ENCODE measurements around the gene SF3B4. TPM values are rescaled to one million over a fixed set of nuclear protein-coding genes. Genes with fewer than 3 reads are reported as not detected.
A peak's percentile ranks its signal among the peaks of the same experiment; 100 is the strongest.

Gene SF3B4
- total RNA-seq, 1 donor from 2014 or later, result 22.8 TPM

- no peak for DNase-seq
- no peak for ATAC-seq (ENCODE audit: poor library complexity)
- intact Hi-C loops (cut with DNase I), result no loop called here
Measured at GRCh38 chr1:149936992-149937705, 9.5 kb upstream of the SF3B4 start.

GRCh38 chr1:149936170-149936991 lies 8.8 kb upstream of the SF3B4 start, which contains the start of gene MTMR11:
MTMR11 (minus strand) TSS chr1:149936879; CDS start chr1:149936647, 232 bp downstream.
- ATAC-seq (ENCODE audit: poor library complexity) (peak; percentile 35), DNase-seq (no peak)
- intact Hi-C loops (cut with DNase I), result no loop called here

GRCh38 chr1:149934356-149934755 lies 6.8 kb upstream of the SF3B4 start:
- intact Hi-C loops (cut with DNase I), result no loop called here
- ATAC-seq (ENCODE audit: poor library complexity), result no peak
- DNase-seq, result no peak

GRCh38 chr1:149933208-149933607 lies 5.6 kb upstream of the SF3B4 start:
- ATAC-seq (ENCODE audit: poor library complexity), result no peak
- intact Hi-C loops (cut with DNase I), result no loop called here

GRCh38 chr1:149932474-149932873 lies 4.9 kb upstream of the SF3B4 start:
- ATAC-seq (ENCODE audit: poor library complexity) (no peak), DNase-seq (no peak)
- intact Hi-C loops (cut with DNase I), result no loop called here

More at GRCh38 chr1:149933208-149933607, 5.6 kb upstream of the SF3B4 start:
- no peak for DNase-seq

GRCh38 chr1:149931212-149931790 lies 3.7 kb upstream of the SF3B4 start:
- no peak for DNase-seq
- ATAC-seq (ENCODE audit: poor library complexity), result no peak
- intact Hi-C loops (cut with DNase I), result no loop called here

DNA sequence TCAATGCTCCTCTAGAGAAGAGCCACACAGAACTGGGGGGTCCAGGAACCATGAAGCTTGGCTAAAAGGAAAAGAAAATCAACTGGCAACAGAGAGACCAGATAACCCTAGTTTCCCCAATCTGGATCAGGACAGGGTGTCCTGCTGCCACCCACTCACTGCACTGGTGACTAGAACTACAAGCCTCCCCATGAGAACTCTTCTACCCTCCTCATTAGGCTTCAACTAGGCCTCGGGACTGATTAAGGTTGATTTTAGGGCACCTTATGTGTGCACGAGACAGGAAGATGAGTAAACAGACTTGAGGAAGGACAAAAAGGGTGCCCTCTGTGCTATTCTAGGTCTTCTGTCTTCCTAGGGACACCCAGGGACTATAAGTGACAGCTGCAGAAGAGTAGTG lies 2.3 kb upstream of the SF3B4 start:
- ATAC-seq (ENCODE audit: poor library complexity), result no peak
- DNase-seq, result no peak
- intact Hi-C loops (cut with DNase I), result no loop called here

- DNase-seq (no peak), ATAC-seq (ENCODE audit: poor library complexity) (no peak)
- intact Hi-C loops (cut with DNase I), result no loop called here
Measured at GRCh38 chr1:149928401-149928724, 760 bp upstream of the SF3B4 start.

GRCh38 chr1:149927056-149927562 lies 494 bp downstream of the SF3B4 start:
- intact Hi-C loops (cut with DNase I), result no loop called here
- ATAC-seq (ENCODE audit: poor library complexity) (no peak), DNase-seq (no peak)

DNA sequence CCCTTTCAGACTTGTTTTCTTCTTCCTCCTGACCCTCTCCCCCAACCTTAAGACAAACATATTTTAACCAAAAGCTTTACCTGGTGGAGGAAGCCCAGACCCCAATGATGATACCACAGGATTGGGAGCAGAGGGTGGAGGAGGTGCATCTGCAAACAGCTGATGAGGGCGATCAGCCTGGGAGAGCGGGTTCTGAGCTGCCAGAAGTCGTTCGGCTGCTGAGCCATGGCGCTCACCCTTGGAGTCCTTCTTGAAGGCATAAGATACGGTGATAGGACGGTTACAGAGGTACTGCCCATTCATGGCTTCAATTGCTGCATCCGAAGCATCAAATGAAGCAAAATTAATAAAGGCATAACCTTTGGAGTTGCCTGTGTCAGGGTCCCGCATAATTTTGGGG lies 1.3 kb downstream of the SF3B4 start:
- intact Hi-C loops (cut with DNase I), result no loop called here
- no peak for DNase-seq
- no peak for ATAC-seq (ENCODE audit: poor library complexity)

GRCh38 chr1:149925751-149926150 lies 1.9 kb downstream of the SF3B4 start:
- ATAC-seq (ENCODE audit: poor library complexity) (no peak), DNase-seq (no peak)
- intact Hi-C loops (cut with DNase I), result no loop called here

DNA sequence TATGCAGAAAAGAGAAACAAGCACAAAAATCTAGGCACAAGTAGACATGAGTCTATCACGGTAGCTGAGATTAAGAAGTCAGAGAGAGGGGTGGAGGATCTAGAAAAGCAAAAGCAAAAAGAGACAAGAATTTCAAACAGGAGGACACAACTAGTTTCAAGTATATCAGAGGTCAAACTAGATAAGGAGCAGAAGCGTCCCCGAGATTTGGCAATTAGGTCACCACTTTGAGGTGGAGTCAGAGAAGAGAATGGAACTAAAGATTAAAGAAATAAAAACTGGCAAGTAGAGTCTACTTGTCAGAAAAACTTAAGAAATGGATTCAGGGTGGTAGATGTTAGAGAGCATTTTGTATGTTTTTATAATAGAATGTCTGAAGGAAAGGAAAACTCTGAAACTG lies 2.3 kb downstream of the SF3B4 start:
- ATAC-seq (ENCODE audit: poor library complexity) (no peak), DNase-seq (no peak)
- intact Hi-C loops (cut with DNase I), result no loop called here

DNA sequence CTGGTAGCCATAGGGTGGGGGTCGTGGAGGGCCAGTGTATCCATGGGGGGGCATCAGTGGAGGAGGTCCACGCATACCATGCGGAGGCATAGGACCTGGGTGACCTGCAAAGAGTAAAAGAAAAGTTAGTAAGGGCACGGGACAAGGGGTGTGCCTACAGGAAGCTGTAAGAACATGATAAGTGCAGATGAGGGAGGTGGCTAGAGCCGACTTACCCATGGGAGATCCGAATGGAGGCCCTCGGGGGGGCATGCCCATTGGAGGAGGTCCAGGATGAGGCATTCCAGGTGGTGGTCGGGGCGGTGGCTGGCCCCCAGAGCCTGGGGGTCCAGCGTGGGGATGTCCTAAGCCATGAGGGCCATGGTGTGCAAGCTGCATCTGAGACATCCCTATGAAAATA lies 4.0 kb downstream of the SF3B4 start:
- ATAC-seq (ENCODE audit: poor library complexity), result no peak
- intact Hi-C loops (cut with DNase I), result no loop called here
- DNase-seq, result no peak

GRCh38 chr1:149917571-149918144 lies 9.9 kb downstream of the SF3B4 start, which contains the start of gene SV2A:
SV2A (minus strand) TSS chr1:149917844; CDS start chr1:149913840, 4,004 bp downstream.
- intact Hi-C loops (cut with DNase I), result no loop called here
- ATAC-seq (ENCODE audit: poor library complexity), result peak; percentile 49
- DNase-seq, result no peak

DNA sequence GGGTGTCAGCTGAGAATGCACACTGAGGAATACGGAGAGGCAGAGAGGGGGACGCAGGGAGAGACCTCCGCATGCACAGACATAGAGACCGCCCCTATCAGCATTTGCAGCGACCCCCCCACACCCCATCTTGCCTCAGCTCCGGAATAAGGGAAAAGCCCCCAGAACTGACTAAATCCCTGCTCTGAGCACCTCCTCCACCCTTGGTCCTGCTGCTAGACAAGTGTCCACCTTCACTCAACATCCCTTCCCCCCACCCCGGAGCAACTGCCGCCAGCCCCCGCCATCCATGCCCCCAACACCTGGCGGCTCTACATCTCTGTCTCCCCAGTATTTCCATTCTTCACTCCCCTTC lies 10.7 kb downstream of the SF3B4 start:
- intact Hi-C loops (cut with DNase I), result no loop called here
- no peak for DNase-seq
- ATAC-seq (ENCODE audit: poor library complexity), result no peak

- DNase-seq, result no peak
- no peak for ATAC-seq (ENCODE audit: poor library complexity)
- intact Hi-C loops (cut with DNase I), result no loop called here
Measured at GRCh38 chr1:149916193-149916897, 11.3 kb downstream of the SF3B4 start.

- intact Hi-C loops (cut with DNase I), result no loop called here
- DNase-seq, result no peak
- no peak for ATAC-seq (ENCODE audit: poor library complexity)
Measured at GRCh38 chr1:149915429-149916192, 12.0 kb downstream of the SF3B4 start.

DNA sequence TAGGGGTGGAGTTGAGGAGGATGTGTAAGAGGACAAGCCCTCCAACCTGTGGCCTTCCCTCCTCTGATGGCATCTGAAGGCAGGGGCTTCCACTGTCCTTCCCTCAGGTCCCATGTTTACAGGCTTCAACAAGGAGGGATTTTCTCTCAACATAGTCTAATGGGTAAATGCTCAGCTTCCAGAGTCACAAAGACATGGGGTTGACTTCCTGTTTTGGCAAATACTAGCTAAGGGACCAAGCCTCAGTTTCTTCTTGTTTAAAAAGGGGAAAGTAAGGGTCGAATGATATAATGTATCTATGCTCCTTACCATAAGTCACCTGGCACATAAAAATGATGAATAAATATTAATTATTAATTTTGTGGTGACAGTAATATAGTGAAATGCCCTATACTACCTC lies 13.1 kb downstream of the SF3B4 start:
- ATAC-seq (ENCODE audit: poor library complexity) (no peak), DNase-seq (no peak)
- intact Hi-C loops (cut with DNase I), result no loop called here

Measured in Right ventricle myocardium superior (tissue), 1 donor.